Measurements from ENCODE around the gene HOXB6. TPM values are rescaled to one million over a fixed set of nuclear protein-coding genes. Genes with fewer than 3 reads are reported as not detected.

Gene HOXB6
- total RNA-seq, 1 donor from 2014 or later, result not detected

DNA sequence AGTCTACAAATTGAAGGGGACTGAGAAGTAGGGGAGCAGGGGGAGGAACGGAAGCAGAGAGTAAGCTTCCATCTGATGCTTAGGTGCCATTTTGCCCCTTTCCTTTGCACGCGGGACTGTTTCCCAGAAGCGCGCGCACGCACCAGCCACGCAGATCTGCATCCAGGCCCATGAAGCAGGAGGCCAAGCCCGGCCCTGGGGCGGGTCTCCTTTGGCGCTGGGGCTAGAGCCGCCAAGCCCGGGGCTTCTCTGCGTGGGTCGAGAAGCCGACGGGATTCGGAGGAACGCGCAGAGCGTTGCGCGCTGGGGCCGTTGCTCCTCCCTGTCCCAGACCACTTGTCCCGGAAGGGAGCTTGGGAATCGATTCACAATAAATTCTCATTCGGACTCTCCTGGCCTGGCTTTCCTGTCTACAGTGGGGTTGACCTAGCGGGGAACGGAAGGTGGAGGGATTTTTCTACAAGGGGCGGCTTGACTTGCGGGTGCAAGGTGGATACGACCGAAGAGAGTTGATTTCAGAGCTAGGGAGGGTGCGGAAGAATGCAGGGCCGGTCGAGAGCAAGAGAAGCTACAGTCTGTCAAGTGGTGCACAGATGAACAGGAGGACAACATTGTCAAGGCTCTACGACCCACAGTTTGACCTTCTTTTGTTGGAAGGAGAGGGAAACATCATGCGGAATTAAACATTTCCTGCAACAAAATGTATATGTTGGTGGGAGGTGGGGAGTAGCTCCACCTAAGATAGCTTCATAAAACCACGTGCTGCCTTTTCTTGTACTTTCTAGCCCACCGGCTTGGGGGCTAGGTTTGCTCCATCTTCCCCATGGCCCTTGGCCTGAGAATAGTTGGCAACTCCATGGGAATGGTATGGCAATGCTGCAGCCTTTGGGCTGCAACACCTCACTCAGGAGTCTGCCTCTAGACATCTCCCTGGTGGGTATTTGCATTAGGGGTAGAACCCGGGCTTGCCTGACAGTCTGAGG lies 16.9 kb upstream of the HOXB6 start:
- no peak for DNase-seq

DNA sequence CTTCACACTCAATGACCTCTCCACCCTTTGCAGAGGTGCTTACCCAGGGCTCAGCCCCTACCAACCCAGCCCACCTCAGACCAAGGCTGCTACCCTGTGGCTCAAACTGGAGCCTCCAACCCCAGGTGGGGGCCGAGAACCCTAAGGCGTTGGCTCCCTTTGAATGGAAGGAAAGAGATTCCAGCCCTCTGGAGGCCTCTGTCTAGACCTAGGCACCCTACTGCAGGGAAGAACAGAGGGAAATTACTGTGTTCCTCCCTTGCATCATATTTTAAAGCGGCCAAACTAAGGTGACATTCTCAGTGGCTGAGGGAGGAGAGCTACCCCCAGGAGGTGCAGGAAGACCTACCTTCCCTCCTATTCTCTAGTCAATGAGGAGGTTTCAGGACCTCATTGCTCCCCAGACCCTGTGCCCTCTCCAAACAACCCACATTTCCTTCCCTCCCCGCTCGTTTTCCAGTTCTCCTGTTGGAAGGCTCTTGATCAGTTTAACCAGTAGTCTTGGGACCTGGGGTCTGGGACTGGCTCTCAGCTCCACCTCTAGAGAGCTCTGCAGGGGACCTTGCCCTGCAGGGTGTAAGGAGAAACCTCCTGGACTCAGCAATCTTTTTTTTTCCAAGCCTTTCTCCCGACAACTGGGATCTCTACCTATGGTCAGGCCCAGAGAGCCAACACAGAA lies 15.8 kb upstream of the HOXB6 start:
- DNase-seq, result no peak

DNA sequence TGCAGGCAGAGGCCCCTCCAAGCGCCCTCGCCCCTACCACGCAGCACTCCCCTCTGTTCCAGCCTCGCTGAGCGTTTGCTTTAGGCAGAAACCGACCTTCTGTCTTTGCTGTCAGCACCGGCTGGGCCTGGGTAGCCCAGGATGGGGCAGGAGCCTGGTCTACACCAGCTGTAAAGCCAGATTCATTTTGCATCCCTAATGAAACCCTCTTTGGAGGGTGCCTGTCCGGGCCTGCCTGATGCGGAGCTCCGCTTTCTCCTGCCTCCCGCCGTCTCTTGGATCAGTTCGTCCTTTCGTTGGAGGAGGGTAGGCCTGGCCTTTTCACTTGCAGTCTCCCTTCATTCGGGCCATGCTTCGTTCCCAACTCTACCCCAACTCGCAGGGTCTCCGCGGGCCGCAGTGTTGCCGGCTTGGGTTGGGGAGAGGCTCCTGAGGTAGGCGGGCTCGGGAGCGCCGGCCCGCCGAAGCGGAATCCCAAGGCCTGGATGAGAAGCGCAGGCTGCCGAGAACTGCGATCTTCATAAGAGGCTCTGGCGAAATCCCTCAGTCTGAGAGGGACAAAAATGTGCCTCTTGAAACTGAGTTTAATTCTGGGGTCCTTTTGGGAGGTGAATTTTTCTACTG lies 15.2 kb upstream of the HOXB6 start:
- DNase-seq, result no peak

DNA sequence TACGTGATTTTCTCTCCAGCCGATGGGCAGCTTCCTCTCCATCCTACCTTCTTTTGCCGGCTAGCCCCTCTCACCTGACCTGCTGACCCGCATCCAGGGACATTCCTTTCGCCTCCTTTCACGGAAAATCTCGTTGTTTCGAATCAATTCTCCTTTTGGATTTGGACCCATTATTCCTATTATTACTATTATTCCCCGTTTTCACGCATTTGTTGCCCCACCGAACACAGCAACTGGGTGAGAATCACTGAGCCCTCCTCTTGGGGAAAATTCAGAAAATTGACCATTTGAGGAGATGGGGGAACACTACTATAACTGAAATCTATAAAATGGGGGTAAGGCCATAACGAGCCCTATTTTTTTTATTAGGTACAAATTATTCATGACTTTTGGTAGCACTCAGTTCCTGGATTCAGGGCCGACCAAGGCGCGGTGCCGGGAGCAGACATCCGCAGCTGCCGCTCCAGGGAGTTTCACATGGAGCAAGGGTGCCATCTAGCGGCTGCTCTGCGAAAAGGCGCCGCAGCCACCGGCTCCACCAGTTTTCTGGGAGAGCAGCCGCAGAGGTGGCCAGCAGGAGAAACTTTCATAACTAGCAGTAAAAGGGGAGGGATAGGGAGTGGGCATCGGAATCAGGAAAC lies 13.6 kb upstream of the HOXB6 start:
- peak; percentile 60 for DNase-seq

DNA sequence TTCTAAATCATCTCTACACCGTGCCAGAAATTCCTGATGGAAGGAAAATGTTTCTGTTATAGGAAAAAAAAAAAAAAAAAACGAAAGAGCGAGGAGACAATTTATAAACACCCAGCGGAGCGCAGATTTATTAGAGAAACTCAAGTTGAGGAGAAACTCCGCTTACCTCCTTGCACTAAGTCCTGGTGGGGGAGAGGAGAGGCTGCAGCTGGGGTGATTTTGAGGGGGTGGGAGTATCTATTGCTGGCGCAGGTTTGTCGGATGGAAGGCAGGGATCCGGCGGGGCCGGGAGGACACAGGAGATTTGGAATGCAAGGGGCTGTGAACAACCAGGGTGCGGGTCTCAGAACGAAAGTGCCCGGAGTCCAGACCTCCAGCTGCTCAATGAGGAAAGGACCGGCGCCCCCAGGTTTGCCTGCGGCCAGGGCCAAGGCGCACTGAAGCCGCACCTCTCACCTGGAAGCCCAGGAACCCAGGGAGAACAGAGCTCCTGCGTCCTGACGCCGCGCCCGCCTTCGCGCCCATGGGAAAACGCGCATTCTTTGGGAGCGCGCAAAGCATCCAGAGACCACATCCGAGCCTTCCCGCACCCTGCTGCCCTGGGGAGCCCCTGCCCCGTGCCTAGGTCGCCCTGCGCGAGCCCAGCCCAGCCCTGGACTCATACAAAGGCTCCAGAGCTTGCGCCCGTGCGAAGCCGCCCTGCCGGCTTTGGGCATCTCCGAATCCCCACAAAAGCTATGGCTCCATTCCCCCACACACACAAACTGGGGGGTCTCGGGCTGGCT lies 12.9 kb upstream of the HOXB6 start:
- DNase-seq, result no peak

DNA sequence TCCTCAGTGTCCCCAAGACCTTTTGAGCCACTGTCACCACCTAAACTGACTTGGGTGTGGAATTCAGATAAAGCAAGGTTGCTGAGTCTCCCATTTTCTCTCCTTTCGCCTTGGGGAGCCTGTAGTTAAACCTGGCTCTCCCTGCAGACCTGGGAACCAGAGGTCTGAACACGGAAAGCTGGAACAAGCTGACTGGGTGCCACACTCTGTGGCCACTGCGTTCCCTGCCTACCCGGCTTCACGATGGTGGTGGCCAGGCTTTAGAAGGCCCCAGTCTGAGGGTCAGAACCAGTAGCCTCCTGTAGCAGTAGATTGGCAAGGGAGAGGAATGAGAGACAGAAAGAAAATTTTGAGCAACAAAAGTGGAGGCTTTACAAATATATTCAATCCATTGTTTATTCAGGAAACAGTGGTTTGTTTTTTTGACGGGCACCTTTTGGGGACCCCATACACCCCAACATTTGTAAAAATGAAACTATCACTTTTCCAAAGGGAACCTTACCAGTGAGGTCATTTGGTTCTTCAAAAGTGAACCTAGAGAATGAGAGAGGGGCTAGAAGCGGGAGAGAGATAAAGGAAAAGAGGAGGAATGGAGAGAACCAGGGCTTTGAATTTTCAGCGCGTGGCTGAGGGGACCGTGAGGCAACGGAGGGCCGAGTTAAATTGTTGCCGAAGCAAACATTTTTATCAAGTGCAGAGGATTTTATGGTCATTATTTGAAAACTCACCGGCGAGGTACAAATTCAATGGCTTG lies 12.1 kb upstream of the HOXB6 start:
- DNase-seq, result no peak

DNA sequence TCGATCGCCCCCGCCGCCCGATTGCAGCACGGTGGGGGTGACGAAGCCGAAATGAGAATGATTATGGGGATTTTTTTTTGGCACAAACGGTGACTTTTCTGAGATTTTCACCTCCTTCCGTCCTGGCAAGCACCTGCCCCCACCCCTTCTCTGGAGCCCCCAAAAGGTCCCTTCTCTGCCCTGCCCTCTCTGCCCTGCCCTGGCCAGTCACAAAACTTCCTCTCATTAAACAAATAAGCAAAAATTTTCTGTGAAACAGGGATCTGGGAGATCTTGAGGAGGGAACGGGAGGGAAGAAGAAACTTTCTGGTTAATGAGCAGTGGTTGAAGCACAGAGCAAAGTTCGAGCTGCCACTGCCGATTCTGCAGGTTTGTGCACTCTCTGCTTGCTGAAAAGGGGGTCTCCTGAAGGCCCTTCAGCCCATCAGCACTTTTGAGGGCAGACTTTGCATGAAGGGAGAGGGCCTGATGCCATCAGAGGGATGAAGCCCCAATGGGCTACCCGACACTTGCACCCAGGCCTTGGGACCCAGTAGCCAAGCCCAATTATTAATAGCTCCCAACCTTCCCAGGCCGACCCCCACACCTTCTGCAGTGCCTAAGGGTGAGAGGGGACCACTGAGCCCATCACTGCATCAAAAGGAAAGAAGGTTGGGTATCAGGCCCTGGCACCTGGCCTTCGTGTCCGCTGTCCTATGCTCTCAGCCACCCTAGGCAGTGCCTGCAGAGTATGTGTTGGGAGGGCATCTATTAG lies 11.4 kb upstream of the HOXB6 start:
- no peak for DNase-seq

DNA sequence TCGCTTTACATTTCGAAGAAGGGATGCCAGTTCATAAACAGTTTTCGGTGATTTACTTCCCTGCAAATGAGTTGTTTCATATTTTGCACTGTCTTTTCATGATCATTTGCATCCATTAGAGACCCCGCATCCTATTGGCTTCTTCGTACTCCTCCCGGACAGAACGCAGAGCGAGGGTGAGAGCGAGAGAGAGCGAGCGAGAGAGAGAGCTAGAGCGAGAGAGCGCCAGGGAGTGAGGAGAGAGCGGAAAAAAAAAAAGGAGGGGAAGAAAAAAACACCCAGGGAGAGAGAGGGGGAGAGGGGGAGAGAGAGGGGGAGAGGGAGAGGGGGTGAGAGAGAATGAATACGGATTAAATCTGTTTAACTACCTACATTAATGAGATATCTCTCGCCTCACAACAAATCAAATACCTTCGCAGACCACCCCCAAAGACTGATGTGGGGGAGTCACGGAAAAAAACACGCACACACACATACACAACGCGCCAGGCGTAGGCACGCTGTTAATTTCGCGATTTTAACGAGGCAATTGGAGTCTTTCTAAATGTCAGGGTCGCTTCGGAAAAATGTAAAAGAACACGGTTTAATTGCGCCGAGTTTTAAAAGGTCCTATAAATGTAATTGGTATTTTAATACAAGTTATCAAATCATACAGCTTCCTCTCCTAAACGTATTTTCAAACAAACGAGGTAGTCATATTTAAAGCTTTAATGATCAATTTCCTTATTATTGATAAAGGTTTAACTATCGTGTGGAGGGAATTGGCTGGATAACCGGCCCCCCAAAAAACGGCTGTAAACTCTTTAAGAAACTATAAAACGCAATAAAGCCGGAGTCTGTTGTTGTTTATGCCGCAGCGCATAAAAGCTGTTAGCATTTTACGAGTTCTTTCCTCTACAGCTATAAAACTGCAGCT lies 10.5 kb upstream of the HOXB6 start, which contains the start of gene HOXB8:
Gene HOXB8 (minus strand): TSS at position 246 of the 916 bp plus-strand sequence. CDS start 588 bp downstream, outside the sequence.
- DNase-seq, result no peak

DNA sequence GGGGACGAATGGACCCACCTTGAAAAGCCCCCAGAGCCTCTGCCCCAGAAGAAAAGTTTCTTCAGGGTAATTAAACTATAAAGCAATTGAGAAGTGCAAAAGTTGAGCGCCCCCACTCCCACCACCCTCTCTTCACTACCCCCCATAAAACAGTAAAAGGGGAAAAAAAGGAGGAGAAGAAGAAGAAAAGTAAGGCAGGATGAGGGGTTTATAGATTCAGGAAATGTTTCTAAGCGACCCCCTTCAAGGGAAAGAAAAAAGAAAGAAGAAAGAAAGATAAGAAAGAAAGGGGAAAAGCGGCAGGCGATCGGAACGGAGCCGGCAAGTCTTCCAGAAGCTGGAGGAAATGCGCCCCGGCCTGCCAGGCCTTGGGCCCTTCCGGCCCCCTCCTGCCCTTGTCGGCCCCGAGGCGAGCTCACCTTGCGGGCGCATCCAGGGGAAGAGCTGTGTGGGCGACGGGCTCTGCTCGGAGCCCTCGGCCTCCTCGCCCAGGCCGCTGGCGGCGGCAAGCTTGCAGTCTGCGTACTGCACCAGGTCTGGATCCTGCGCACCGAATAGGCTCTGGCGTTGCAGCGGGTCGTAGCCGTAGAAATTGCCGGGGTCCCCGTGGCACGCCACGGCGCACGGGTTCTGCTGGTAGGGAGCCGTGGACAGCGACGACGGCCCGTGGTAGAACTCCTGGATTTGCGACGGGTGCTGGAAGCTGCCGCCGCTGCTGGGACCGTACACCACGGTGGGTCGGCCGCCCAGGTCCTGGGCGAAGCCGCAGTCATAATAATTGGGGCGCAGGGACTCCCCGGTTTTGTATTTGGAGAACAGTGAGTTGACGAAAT lies 9.3 kb upstream of the HOXB6 start:
- DNase-seq, result no peak

DNA sequence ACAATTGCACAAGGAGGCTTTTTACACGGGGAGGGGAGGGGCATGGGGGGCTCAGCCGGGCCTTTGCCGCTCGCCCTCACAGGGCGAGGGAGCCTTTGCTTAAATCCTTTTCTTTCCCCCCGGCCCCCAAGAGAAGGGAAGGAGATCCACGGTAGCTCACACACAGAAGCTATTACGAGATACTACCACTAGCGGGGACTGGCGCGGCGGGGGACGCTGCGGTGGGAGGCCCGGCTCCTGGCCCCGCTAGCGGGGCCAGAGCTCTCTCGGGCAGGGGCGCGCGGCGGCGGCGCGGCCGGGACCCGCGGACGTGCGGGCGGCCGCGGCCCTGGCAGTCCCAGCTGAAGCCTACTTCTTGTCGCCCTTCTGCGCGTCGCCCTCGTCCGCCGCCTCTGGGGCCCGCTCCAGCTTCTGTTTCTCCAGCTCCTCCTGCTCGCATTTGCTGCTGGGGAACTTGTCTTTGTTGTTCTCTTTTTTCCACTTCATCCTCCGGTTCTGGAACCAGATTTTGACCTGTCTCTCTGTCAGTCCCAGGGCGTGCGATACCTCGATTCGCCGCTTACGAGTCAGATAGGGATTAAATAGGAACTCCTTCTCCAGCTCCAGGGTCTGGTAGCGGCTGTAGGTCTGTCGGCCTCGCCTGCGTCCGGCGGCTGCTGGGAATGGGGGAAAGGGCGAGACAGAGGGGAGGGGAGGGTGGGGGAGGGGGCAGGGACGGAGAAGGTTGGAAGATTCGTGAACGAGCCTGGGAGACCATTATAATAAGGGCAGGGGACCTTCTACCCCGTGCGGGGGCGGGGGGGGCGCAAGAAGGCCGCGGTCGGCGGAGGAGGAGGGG lies 8.3 kb upstream of the HOXB6 start:
- DNase-seq, result no peak

DNA sequence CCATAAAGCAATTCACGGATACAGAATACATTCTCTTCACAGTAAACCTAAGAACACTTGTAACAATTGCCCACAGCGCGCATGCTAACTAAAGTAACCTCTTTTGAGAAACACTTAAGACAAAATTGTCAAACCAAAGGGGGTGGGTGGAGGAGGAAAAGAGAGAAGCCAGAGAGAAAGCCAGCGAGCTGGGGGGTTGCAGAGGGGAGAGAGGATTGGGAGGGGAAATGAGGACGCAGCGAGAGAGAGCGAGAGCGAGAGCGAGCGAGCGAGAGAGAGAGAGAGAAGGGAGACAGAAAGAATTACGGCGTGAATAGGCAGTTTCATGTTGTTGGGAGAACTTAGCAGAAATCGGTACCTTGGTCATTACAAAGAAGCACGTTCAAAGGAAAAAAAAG lies 7.7 kb upstream of the HOXB6 start:
- DNase-seq, result no peak

DNA sequence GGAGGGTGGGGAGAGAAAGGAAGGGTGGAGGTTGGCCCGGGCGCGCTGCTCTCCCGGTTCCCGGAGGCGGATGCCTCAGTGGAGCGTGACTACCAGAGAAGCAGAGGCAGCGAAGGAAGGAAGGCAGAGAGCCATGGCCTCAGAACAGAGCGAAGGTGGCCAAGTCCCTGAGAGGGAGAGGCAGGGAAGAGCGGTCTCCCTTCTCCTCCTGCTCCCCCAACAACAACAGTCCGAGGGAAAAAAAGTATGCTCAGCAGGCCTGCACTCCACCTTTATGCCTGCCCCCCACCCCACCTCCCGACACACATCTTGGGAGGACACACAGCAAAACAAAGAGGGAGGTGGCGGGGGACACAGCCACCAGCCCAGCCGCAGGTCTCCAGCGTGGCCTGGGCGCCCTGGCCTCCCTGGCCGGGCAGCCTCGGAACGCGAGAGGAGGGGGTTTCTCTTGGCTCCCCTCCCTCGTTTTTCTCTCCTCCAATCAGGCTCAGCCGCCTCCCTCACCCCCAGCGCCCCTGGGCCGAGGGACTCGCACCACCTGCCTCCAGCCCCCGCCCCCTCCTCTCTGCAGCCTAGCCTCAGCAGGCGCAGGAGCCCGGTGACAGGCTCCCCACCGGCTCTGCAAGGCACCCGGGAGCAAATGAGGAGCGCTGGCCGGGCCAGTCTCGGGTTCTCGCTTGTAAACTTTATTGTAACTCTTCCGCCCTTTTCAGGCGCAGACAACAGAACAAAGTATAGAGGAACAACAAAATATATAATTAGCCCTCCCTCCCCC lies 7.1 kb upstream of the HOXB6 start:
- no peak for DNase-seq

DNA sequence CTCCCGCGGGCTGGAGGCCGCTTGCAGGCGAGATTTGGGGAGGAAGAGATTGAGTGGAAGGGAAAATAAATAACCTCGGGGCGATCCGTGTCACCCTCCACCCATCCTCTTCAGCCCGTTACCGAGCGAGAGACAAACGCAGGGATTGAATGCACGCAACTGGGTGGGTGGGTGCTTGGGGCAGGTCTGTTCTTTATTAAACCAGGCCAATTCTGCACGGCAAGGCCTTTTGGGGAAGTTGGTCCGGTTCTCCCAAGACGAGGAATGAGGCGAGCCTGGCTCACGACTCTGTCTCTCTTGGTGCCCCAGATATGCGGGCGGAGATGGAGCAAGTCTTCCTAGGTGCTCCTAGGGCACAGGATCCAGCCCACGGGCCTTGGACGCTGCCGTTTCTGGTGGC lies 6.4 kb upstream of the HOXB6 start:
- DNase-seq, result no peak

DNA sequence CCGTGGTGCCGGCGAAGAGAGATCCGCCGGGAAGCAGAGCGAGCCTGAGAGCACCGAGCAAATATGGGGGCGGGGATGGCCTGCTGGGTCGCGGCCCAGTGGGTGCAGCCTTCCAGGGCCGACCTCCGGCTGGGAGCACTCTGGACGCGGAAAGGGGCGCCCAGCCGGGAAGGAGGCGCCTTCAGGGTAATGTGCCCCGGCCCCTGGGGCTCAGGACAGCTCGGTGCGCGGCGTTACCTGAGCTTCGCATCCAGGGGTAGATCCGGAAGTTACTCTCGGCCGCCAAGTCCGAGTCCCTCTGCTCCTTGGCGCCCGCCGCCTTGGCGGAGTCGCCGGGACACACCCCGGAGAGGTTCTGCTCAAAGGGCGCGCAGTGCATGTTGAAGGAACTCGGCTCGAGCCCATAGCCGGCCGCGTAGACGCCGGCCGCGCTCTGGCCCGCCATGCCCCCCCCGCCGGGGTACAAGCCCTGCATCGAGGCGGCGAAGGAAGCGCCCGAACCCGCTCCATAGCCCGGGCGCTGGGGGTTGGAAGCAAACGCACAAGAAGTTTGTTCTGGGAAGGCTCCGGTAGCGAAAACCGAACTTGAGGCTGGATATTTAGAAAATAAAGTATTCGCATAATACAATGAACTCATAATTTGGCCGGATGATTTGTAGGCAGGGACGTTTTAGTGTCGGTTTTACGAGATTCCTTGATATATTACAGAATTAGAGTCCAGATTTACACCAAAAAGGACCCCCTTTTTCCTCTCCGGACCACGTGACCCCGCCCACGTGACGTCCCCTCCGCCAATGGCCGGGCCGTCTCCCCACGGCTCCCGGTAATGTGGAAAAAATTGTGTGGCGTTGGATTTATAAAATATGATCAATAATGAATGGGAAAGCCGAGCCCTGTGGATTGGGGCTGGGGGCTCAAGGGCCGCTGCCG lies 5.8 kb upstream of the HOXB6 start, which contains the start of gene HOXB7:
Gene HOXB7 (minus strand): TSS at position 736 of the 930 bp plus-strand sequence. CDS start 99 bp downstream, at position 637.
- no peak for DNase-seq

DNA sequence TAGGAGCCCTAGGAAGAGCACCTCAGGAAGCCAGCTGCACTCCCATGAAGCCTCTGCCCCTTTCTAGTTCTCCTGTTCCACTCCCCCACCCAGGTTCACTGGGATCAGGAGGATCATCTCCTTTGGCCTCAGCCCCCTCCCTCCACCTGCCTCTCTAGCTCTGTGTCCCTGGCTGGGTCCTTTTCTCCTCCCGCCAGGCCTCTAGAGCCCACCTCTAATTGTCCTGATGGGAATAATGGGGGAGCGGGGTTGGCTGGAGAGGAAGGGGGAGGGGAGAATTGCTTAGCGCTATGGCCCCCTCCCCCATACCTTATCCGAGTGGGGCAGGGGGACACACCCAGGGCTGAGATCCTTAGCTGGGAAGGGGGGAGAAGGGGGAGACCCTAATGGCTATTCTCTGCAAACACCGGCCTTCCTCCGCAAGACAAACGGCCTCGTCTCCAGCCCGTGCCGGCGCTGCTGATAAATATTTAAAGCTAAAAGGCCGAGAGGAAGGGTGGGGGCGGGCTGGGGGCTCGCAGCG lies 5.0 kb upstream of the HOXB6 start:
- DNase-seq, result no peak

Measured in occipital lobe (tissue), 2 donors.